Endothelial cell of umbilical vein (primary cell): ENCODE data around the gene FBXO24. TPM values are rescaled to one million over a fixed set of nuclear protein-coding genes. Genes with fewer than 3 reads are reported as not detected.

Source experiments
- BruUV-seq: library from RNA; stranded (reverse); fragments of 400-500 nt; replicated peaks from 2 replicates; lab custom pipeline; 2021; lab: Mats Ljungman, UMichigan
- CTCF ChIA-PET: fragments of 300-600, 350-600 bp; sonication (Branson Sonifier 250); formaldehyde crosslinking; loops from one replicate; lab custom pipeline; 2021; ENCODE audit warnings: antibody characterized with exemption, inconsistent platforms; lab: Charles Lee
- POLR2A ChIA-PET: fragments of 300-600, 350-600 bp; sonication (Branson Sonifier 250); formaldehyde crosslinking; loops from one replicate; lab custom pipeline; 2021; ENCODE audit warnings: antibody characterized with exemption, inconsistent platforms; lab: Charles Lee
- DNase-seq: peaks from one replicate; pipeline ENCODE4 v3.0.0-alpha.2; 2011; ENCODE audit warnings: low read depth, low spot score
- FAIRE-seq: peaks from 2 replicates; lab custom pipeline; 2011; peaks lifted over from hg19 to GRCh38; lab: Jason Lieb, UNC
- H2AFZ ChIP-seq: 2 replicates; pipeline ENCODE4 v1.6.0; 2012; ENCODE audit warnings: low read depth, low read length, control low read depth, inconsistent platforms
- H3K27ac ChIP-seq: 2 replicates; pipeline ENCODE4 v1.5.1; 2011; ENCODE audit warnings: low read depth, mild to moderate bottlenecking, control low read depth, low read length, moderate library complexity; ENCODE audit not compliant: insufficient read depth
- H3K27me3 ChIP-seq, 2 experiments: 2 replicates each; pipeline versions ENCODE4 v1.6.0 to v1.6.1; 2011; ENCODE audit warnings: low read length in 2 of 2, mixed read lengths in 1 of 2; ENCODE audit not compliant: control insufficient read depth in 2 of 2, insufficient read depth in 2 of 2
- H3K36me3 ChIP-seq, 2 experiments: 2 replicates in 1 of 2; 3 replicates in 1 of 2; pipeline ENCODE4 v1.5.1; 2011; ENCODE audit warnings: low read length in 2 of 2, mild to moderate bottlenecking in 1 of 2, moderate library complexity in 1 of 2; ENCODE audit not compliant: control insufficient read depth in 2 of 2, insufficient read depth in 2 of 2; ENCODE audit errors: extremely low read depth in 1 of 2
- H3K4me1 ChIP-seq: 3 replicates; pipeline ENCODE4 v1.5.1; 2011; ENCODE audit warnings: mild to moderate bottlenecking, low read length; ENCODE audit not compliant: control insufficient read depth, insufficient read depth; ENCODE audit errors: extremely low read depth
- H3K4me2 ChIP-seq: 2 replicates; pipeline ENCODE4 v1.6.1; 2011; ENCODE audit warnings: low read length, control low read depth, mixed read lengths; ENCODE audit not compliant: insufficient read depth
- H3K4me3 ChIP-seq, 3 experiments: fragments of 200-600 bp in 1 of 3; sonication (generic), shearing (Covaris generic) in 1 of 3; replicated peaks in 1 of 3; 2 replicates each; pipeline ENCODE4 v1.5.1; 2011 to 2016; ENCODE audit warnings: control low read depth in 3 of 3, low read length in 3 of 3, mild to moderate bottlenecking in 2 of 3, inconsistent platforms in 1 of 3, low read depth in 1 of 3, moderate library complexity in 1 of 3; ENCODE audit not compliant: insufficient read depth in 1 of 3
- H3K79me2 ChIP-seq: 2 replicates; pipeline ENCODE4 v1.6.0; 2012; ENCODE audit warnings: low read length, inconsistent platforms; ENCODE audit not compliant: control insufficient read depth, insufficient read depth
- H3K9ac ChIP-seq: replicated peaks from 2 replicates; pipeline ENCODE3; 2011; ENCODE audit warnings: low read length, control low read depth; ENCODE audit not compliant: insufficient read depth; ENCODE audit errors: extremely low read depth
- H3K9me1 ChIP-seq: replicated peaks from 3 replicates; pipeline ENCODE4 v1.6.0; 2011; ENCODE audit warnings: mild to moderate bottlenecking, low read length; ENCODE audit not compliant: control insufficient read depth, insufficient read depth; ENCODE audit errors: extremely low read depth
- H3K9me3 ChIP-seq: replicated peaks from 2 replicates; pipeline ENCODE4 v1.5.1; 2012; ENCODE audit warnings: low read length, inconsistent platforms; ENCODE audit not compliant: control insufficient read depth, insufficient read depth
- H4K20me1 ChIP-seq: replicated peaks from 2 replicates; pipeline ENCODE3; 2011; ENCODE audit warnings: mild to moderate bottlenecking, low read length; ENCODE audit not compliant: control insufficient read depth, insufficient read depth; ENCODE audit errors: extremely low read depth
- EZH2 ChIP-seq: IDR thresholded peaks from 2 replicates; pipeline ENCODE4 v1.6.1; 2012; ENCODE audit warnings: borderline replicate concordance, low read depth, mild to moderate bottlenecking, moderate library complexity, low read length, inconsistent platforms; ENCODE audit not compliant: severe bottlenecking
- FOS ChIP-seq: IDR thresholded peaks from 2 replicates; pipeline ENCODE4 v1.6.1; 2011; ENCODE audit warnings: mild to moderate bottlenecking, low read length, moderate library complexity, borderline replicate concordance; ENCODE audit not compliant: insufficient read depth
- GATA2 ChIP-seq: IDR thresholded peaks from 2 replicates; pipeline ENCODE4 v1.7.0; 2011; ENCODE audit warnings: low read depth, mild to moderate bottlenecking, moderate library complexity, mixed read lengths, low read length; ENCODE audit not compliant: insufficient read length, insufficient read depth
- JUN ChIP-seq: IDR thresholded peaks from 2 replicates; pipeline ENCODE4 v1.6.1; 2011; ENCODE audit warnings: borderline replicate concordance, low read depth; ENCODE audit not compliant: insufficient read length, insufficient read depth
- MYC ChIP-seq: IDR thresholded peaks from one replicate; pipeline ENCODE4 v1.6.1; 2011; ENCODE audit warnings: mild to moderate bottlenecking, low read depth, low read length
- POLR2A ChIP-seq: IDR thresholded peaks from 2 replicates; pipeline ENCODE4 v1.6.1; 2012; ENCODE audit warnings: low read depth, mild to moderate bottlenecking, control low read depth, low read length
- POLR2AphosphoS5 ChIP-seq: IDR thresholded peaks from 2 replicates; pipeline ENCODE4 v1.6.1; 2012; ENCODE audit warnings: low read depth, mild to moderate bottlenecking, control low read depth, low read length, moderate library complexity; ENCODE audit not compliant: insufficient read depth
- dilution Hi-C: fragments of 300-500 bp; cut with MboI; formaldehyde crosslinking; loops from one replicate; pipeline ENCODE4 v1.15.0; 2019; ENCODE audit warnings: low sequenced_read_pairs; ENCODE audit not compliant: extremely low pct_ligation_motif_present
- intact Hi-C: fragments of 100-400 bp; cut with micrococcal nuclease; formaldehyde crosslinking; loops from one replicate; pipeline ENCODE4 v1.10.0; 2022
- polyA plus RNA-seq, 4 experiments: library from polyadenylated mRNA; depleted of rRNA in 3 of 4; stranded (reverse) in 3 of 4; unstranded in 1 of 4; fragments of >200 nt; gene quantifications; 2 replicates each; pipeline versions ENCODE4 v1.2.1 to v1.2.3, GENCODE V29; 2011 to 2012; ENCODE audit warnings: missing spikeins in 1 of 4
- total RNA-seq: library from RNA; stranded (reverse); gene quantifications from 2 replicates; pipeline ENCODE4 v1.2.3, GENCODE V29; 2021
- TF ChIP-seq, protein P1 (sequence below), 2 donors: IDR thresholded peaks; 1 replicate in 1 of 2; 2 replicates in 1 of 2; pipeline ENCODE4 v1.5.1; 2011; ENCODE audit warnings: low read length in 2 of 2, mild to moderate bottlenecking in 2 of 2, moderate library complexity in 2 of 2, control low read depth in 1 of 2, inconsistent platforms in 1 of 2, low read depth in 1 of 2; ENCODE audit not compliant: insufficient read depth in 1 of 2; ENCODE audit errors: extremely low read depth in 1 of 2
- TF ChIP-seq, protein P2 (sequence below): IDR thresholded peaks from 2 replicates; pipeline ENCODE4 v1.6.1; 2011; ENCODE audit not compliant: insufficient read depth, insufficient read length

Gene FBXO24
- total and polyA plus RNA-seq, 2 donors (not counting 3 experiments of a cell fraction or from before 2014, with no cell fraction given): 0.37 to 0.38 TPM

DNA sequence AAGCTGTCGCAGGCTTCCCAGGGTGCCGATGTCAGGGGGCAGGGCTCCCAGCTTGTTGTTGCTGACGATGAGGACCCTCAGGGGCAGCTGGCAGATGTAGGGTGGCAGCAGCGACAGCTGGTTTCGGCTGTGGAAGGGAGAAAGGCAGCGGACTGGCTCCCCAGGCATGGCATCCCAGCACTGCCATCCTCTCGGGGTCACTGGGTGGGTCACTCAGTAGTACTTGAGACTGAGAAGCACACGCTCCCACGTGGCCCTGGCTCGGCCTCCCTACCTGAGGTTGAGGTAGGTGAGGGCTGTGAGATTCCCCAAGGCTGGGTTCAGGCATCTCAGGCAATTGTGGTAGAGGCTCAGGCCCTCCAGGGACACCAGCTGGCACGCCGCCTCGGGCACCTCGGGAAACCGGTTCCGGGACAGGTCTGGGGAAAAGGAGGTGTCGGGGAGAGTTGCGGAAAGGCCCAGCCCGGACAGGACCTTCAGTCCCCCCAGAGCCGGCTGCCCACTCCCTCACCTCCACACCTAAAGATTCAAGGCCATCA, 4.0 kb upstream of the FBXO24 start:
- ChIA-PET POLR2A (no interaction called here), CTCF (interaction anchor here (1.0 to 1.3 kb wide), 2 partner anchors 18 to 112 kb away, joined by 3 read pairs; no protein-coding TSS in a partner anchor)
- TF ChIP-seq, protein P1, sequence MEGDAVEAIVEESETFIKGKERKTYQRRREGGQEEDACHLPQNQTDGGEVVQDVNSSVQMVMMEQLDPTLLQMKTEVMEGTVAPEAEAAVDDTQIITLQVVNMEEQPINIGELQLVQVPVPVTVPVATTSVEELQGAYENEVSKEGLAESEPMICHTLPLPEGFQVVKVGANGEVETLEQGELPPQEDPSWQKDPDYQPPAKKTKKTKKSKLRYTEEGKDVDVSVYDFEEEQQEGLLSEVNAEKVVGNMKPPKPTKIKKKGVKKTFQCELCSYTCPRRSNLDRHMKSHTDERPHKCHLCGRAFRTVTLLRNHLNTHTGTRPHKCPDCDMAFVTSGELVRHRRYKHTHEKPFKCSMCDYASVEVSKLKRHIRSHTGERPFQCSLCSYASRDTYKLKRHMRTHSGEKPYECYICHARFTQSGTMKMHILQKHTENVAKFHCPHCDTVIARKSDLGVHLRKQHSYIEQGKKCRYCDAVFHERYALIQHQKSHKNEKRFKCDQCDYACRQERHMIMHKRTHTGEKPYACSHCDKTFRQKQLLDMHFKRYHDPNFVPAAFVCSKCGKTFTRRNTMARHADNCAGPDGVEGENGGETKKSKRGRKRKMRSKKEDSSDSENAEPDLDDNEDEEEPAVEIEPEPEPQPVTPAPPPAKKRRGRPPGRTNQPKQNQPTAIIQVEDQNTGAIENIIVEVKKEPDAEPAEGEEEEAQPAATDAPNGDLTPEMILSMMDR (IDR thresholded peaks at IDR 0.05; ENCODE audit: extremely low read depth in 1 of 2, insufficient read depth in 1 of 2, low read depth in 1 of 2, low read length in 2 of 2): no peak
- TF ChIP-seq FOS (no peak), JUN (no peak), MYC (no peak), EZH2 (no peak), POLR2AphosphoS5 (no peak), POLR2A (no peak), GATA2 (no peak)
- TF ChIP-seq, protein P2, sequence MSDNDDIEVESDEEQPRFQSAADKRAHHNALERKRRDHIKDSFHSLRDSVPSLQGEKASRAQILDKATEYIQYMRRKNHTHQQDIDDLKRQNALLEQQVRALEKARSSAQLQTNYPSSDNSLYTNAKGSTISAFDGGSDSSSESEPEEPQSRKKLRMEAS: no peak
- Histone ChIP-seq H4K20me1 (no peaks in the 10 kb centered on the region), H3K27me3 (no peaks in the 10 kb centered on the region), H3K36me3 (peaks cover 19 to 39% of the 10 kb centered on the region in 2 experiments), H3K9ac (no peak overlapping the region), H3K4me1 (peaks cover 32% of the 10 kb centered on the region), H3K79me2 (peaks cover 29% of the 10 kb centered on the region), H3K4me3 (no peak overlapping the region), H3K4me2 (no peak overlapping the region), H3K9me1 (no peaks in the 10 kb centered on the region), H3K27ac (no peak overlapping the region), H2AFZ (no peak overlapping the region), H3K9me3 (no peaks in the 10 kb centered on the region)
- no TSS peak for BruUV-seq
- dilution Hi-C loops (no loop called here), intact Hi-C loops (loop anchor here (10.0 kb wide), 1 partner anchor 283 kb away; the partner anchor contains the start of gene TRIP6)
- DNase-seq (no peak), FAIRE-seq (no peak)
